ENCODE measurements around the gene NACC2.
A peak's percentile ranks its signal among the peaks of the same experiment; 100 is the strongest.

Gene NACC2

DNA sequence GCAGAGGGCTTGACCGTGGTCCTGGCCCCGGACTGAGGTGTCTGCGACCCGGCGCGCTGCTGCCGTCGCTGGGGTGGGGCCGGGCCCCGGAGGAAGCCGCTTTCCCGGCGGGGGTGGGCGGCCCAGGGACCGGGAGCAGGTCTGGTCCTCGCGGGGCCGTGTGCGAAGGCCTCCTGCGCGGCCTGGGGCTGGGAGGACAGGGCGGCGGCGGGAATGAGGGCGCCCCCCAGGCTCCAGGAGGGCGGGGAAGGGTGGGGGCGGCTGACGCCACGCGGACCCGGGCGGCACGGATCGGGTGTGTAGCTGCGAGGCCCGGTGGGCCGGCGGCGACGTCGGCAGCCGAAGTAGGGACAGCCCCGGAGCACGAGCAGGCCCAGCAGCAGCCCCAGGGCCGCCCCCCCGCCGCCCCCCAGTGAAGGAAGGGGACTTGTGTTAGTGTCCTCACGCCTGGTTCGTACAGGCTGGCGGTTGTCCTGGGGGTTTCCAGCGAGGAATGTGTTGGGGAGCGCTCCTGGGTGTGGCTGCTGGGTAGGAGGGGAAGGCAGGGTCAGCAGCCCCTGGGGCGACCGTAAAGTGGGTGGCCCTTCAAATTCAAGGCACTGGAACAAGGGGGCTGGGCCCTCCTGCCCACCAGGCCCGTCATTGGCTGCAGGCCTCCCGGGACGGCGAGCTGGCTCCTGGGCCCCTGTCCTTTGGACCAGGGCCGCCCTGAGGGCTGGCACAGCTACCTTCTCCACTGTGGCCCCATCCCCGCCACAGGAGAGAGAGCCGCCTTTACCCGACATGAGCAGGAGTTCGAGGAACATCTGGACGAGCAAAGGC is 24.2 kb upstream of the NACC2 start (continued):
- no peak for TF ChIP-seq ZNF174 (tag by site-specific recombination; IDR thresholded peaks at IDR 0.05)
- TF ChIP-seq ZNF157 (tag by site-specific recombination; IDR thresholded peaks at IDR 0.05) = no peak
- TF ChIP-seq ZNF114 (tag by site-specific recombination; IDR thresholded peaks at IDR 0.05) = no peak
- TF ChIP-seq ZNF423 (tag by site-specific recombination; IDR thresholded peaks at IDR 0.05) = no peak
- TF ChIP-seq KLF1 (tag by site-specific recombination; IDR thresholded peaks at IDR 0.05) = peak; percentile 94
- TF ChIP-seq, protein P1, sequence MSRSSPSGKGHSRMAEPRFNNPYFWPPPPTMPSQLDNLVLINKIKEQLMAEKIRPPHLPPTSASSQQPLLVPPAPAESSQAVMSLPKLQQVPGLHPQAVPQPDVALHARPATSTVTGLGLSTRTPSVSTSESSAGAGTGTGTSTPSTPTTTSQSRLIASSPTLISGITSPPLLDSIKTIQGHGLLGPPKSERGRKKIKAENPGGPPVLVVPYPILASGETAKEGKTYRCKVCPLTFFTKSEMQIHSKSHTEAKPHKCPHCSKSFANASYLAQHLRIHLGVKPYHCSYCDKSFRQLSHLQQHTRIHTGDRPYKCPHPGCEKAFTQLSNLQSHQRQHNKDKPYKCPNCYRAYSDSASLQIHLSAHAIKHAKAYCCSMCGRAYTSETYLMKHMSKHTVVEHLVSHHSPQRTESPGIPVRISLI (tag by site-specific recombination; IDR thresholded peaks at IDR 0.05) = no peak
- TF ChIP-seq, protein P2, sequence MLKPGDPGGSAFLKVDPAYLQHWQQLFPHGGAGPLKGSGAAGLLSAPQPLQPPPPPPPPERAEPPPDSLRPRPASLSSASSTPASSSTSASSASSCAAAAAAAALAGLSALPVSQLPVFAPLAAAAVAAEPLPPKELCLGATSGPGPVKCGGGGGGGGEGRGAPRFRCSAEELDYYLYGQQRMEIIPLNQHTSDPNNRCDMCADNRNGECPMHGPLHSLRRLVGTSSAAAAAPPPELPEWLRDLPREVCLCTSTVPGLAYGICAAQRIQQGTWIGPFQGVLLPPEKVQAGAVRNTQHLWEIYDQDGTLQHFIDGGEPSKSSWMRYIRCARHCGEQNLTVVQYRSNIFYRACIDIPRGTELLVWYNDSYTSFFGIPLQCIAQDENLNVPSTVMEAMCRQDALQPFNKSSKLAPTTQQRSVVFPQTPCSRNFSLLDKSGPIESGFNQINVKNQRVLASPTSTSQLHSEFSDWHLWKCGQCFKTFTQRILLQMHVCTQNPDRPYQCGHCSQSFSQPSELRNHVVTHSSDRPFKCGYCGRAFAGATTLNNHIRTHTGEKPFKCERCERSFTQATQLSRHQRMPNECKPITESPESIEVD (tag by site-specific recombination; IDR thresholded peaks at IDR 0.05) = no peak
- no peak for TF ChIP-seq ZNF132 (tag by site-specific recombination; IDR thresholded peaks at IDR 0.05; ENCODE audit: borderline replicate concordance)
- TF ChIP-seq WT1 (tag by site-specific recombination; IDR thresholded peaks at IDR 0.05) = no peak
- TF ChIP-seq ZNF391 (tag by site-specific recombination; IDR thresholded peaks at IDR 0.05; ENCODE audit: borderline replicate concordance, low read depth) = no peak
- no peak for TF ChIP-seq ZNF324 (tag by site-specific recombination; IDR thresholded peaks at IDR 0.05)
- TF ChIP-seq, protein P3, sequence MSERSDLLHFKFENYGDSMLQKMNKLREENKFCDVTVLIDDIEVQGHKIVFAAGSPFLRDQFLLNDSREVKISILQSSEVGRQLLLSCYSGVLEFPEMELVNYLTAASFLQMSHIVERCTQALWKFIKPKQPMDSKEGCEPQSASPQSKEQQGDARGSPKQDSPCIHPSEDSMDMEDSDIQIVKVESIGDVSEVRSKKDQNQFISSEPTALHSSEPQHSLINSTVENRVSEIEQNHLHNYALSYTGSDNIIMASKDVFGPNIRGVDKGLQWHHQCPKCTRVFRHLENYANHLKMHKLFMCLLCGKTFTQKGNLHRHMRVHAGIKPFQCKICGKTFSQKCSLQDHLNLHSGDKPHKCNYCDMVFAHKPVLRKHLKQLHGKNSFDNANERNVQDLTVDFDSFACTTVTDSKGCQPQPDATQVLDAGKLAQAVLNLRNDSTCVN (tag by site-specific recombination; optimal IDR thresholded peaks at IDR 0.05) = no peak
- no peak; the same call in 1 of the 2 replicates for TF ChIP-seq ZBTB8A (tag by site-specific recombination; IDR thresholded peaks at IDR 0.05)
- TF ChIP-seq, protein P4, sequence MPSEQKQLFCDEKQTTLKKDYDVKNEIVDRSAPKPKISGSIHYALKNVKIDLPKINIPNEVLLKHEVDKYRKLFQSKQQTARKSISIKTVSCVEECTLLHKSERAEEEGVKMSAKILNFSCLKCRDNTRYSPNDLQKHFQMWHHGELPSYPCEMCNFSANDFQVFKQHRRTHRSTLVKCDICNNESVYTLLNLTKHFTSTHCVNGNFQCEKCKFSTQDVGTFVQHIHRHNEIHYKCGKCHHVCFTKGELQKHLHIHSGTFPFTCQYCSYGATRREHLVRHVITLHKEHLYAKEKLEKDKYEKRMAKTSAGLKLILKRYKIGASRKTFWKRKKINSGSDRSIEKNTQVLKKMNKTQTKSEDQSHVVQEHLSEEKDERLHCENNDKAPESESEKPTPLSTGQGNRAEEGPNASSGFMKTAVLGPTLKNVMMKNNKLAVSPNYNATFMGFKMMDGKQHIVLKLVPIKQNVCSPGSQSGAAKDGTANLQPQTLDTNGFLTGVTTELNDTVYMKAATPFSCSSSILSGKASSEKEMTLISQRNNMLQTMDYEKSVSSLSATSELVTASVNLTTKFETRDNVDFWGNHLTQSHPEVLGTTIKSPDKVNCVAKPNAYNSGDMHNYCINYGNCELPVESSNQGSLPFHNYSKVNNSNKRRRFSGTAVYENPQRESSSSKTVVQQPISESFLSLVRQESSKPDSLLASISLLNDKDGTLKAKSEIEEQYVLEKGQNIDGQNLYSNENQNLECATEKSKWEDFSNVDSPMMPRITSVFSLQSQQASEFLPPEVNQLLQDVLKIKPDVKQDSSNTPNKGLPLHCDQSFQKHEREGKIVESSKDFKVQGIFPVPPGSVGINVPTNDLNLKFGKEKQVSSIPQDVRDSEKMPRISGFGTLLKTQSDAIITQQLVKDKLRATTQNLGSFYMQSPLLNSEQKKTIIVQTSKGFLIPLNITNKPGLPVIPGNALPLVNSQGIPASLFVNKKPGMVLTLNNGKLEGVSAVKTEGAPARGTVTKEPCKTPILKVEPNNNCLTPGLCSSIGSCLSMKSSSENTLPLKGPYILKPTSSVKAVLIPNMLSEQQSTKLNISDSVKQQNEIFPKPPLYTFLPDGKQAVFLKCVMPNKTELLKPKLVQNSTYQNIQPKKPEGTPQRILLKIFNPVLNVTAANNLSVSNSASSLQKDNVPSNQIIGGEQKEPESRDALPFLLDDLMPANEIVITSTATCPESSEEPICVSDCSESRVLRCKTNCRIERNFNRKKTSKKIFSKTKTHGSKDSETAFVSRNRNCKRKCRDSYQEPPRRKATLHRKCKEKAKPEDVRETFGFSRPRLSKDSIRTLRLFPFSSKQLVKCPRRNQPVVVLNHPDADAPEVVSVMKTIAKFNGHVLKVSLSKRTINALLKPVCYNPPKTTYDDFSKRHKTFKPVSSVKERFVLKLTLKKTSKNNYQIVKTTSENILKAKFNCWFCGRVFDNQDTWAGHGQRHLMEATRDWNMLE (tag by site-specific recombination; conservative IDR thresholded peaks at IDR 0.05; ENCODE audit: low read depth) = no peak
- TF ChIP-seq GLI4 (tag by site-specific recombination; IDR thresholded peaks at IDR 0.05) = no peak
- no peak for TF ChIP-seq ZNF155 (tag by site-specific recombination; IDR thresholded peaks at IDR 0.05)
- peak; percentile 97 for TF ChIP-seq ZBTB20 (tag by site-specific recombination; IDR thresholded peaks at IDR 0.05)
- TF ChIP-seq ZNF830 (tag by site-specific recombination; IDR thresholded peaks at IDR 0.05; ENCODE audit: low read depth) = no peak
- TF ChIP-seq, protein P5, sequence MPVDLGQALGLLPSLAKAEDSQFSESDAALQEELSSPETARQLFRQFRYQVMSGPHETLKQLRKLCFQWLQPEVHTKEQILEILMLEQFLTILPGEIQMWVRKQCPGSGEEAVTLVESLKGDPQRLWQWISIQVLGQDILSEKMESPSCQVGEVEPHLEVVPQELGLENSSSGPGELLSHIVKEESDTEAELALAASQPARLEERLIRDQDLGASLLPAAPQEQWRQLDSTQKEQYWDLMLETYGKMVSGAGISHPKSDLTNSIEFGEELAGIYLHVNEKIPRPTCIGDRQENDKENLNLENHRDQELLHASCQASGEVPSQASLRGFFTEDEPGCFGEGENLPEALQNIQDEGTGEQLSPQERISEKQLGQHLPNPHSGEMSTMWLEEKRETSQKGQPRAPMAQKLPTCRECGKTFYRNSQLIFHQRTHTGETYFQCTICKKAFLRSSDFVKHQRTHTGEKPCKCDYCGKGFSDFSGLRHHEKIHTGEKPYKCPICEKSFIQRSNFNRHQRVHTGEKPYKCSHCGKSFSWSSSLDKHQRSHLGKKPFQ (tag by site-specific recombination; IDR thresholded peaks at IDR 0.05) = no peak
- TF ChIP-seq ZNF529 (tag by site-specific recombination; IDR thresholded peaks at IDR 0.05; ENCODE audit: insufficient replicate concordance) = no peak
- TF ChIP-seq, protein P6, sequence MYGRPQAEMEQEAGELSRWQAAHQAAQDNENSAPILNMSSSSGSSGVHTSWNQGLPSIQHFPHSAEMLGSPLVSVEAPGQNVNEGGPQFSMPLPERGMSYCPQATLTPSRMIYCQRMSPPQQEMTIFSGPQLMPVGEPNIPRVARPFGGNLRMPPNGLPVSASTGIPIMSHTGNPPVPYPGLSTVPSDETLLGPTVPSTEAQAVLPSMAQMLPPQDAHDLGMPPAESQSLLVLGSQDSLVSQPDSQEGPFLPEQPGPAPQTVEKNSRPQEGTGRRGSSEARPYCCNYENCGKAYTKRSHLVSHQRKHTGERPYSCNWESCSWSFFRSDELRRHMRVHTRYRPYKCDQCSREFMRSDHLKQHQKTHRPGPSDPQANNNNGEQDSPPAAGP (tag by site-specific recombination; IDR thresholded peaks at IDR 0.05) = peak; percentile 25
- no peak for TF ChIP-seq ZNF600 (tag by site-specific recombination; IDR thresholded peaks at IDR 0.05)
- TF ChIP-seq KLF8 (tag by site-specific recombination; IDR thresholded peaks at IDR 0.05) = peak; percentile 43; the same call in 1 of the 2 replicates

Measured in HEK293 (cell line).